Cardiac muscle cell (in vitro differentiated cells and primary cell): ENCODE data around the gene GARS1. TPM values are rescaled to one million over a fixed set of nuclear protein-coding genes. Genes with fewer than 3 reads are reported as not detected.
A peak's percentile ranks its signal among the peaks of the same experiment; 100 is the strongest.

Source experiments
- DNase-seq, 2 donors: peaks; one replicate each; pipeline versions ENCODE4 v3.0.0 to v3.0.0-alpha.2; 2010 to 2017; ENCODE audit warnings: low read depth in 1 of 2, low spot score in 1 of 2
- H3K27ac ChIP-seq: fragments of 200-600 bp; sonication (generic); 2 replicates; pipeline ENCODE4 v1.5.1; 2016
- H3K27me3 ChIP-seq: fragments of 200-600 bp; sonication (generic); 2 replicates; pipeline ENCODE4 v1.6.0; 2016; ENCODE audit warnings: control low read depth
- H3K36me3 ChIP-seq: fragments of 200-600 bp; sonication (generic); 2 replicates; pipeline ENCODE4 v1.5.1; 2016; ENCODE audit warnings: control low read depth
- H3K4me1 ChIP-seq: fragments of 200-600 bp; sonication (generic); 2 replicates; pipeline ENCODE4 v1.8.1; 2017; ENCODE audit warnings: low read depth, mild to moderate bottlenecking, mixed run types
- H3K4me3 ChIP-seq: fragments of 200-600 bp; sonication (generic); 2 replicates; pipeline ENCODE4 v1.5.1; 2016; ENCODE audit warnings: mild to moderate bottlenecking
- H3K9me3 ChIP-seq: fragments of 200-600 bp; sonication (generic); 2 replicates; pipeline ENCODE4 v1.5.1; 2017; ENCODE audit warnings: low read depth, mild to moderate bottlenecking, control low read depth
- polyA plus RNA-seq: library from polyadenylated mRNA; unstranded; fragments of >200 nt; fragmentation: Nextera tagmentation; extraction: Ambion mirVana; gene quantifications from 2 replicates; pipeline ENCODE4 v1.2.1, GENCODE V29; 2016
- total RNA-seq: library from RNA; depleted of rRNA; stranded (reverse); fragments of >200 nt; gene quantifications from 2 replicates; pipeline ENCODE4 v1.2.3, GENCODE V29; 2016
- TF ChIP-seq, protein P1 (sequence below): IDR thresholded peaks from 2 replicates; pipeline ENCODE4 v1.5.1; 2012; ENCODE audit warnings: low read depth, mild to moderate bottlenecking, low read length

The GARS1 gene
- total and polyA plus RNA-seq, 2 experiments from 2014 or later: 77.3 to 82.9 TPM

DNA sequence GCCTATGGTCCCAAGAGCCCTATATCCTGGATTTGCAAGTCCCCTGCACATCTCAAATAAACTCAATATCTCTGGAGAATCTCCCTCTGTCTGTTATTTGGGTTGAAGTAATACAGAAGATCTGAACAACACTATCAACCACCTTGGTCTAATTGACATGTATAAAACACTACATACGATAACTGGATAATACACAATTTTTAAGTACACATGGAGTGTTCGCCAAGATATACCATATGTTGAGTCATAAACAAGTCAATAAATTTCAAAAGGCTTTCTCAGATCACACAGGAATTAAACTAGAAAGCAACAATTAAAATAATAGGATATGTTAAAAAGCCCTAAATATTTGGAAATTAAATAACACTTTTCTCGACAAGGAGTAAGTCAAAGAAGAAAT, 5.6 kb upstream of the GARS1 start:
- no peak overlapping the region for H3K4me3 ChIP-seq
- H3K4me1 ChIP-seq: no peaks in the 10 kb centered on the region
- H3K27ac ChIP-seq: no peak overlapping the region
- no peaks in the 10 kb centered on the region for H3K27me3 ChIP-seq
- TF ChIP-seq, protein P1, sequence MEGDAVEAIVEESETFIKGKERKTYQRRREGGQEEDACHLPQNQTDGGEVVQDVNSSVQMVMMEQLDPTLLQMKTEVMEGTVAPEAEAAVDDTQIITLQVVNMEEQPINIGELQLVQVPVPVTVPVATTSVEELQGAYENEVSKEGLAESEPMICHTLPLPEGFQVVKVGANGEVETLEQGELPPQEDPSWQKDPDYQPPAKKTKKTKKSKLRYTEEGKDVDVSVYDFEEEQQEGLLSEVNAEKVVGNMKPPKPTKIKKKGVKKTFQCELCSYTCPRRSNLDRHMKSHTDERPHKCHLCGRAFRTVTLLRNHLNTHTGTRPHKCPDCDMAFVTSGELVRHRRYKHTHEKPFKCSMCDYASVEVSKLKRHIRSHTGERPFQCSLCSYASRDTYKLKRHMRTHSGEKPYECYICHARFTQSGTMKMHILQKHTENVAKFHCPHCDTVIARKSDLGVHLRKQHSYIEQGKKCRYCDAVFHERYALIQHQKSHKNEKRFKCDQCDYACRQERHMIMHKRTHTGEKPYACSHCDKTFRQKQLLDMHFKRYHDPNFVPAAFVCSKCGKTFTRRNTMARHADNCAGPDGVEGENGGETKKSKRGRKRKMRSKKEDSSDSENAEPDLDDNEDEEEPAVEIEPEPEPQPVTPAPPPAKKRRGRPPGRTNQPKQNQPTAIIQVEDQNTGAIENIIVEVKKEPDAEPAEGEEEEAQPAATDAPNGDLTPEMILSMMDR: no peak
- no peak for DNase-seq
- H3K36me3 ChIP-seq: peaks cover 4% of the 10 kb centered on the region
- H3K9me3 ChIP-seq: no peaks in the 10 kb centered on the region

DNA sequence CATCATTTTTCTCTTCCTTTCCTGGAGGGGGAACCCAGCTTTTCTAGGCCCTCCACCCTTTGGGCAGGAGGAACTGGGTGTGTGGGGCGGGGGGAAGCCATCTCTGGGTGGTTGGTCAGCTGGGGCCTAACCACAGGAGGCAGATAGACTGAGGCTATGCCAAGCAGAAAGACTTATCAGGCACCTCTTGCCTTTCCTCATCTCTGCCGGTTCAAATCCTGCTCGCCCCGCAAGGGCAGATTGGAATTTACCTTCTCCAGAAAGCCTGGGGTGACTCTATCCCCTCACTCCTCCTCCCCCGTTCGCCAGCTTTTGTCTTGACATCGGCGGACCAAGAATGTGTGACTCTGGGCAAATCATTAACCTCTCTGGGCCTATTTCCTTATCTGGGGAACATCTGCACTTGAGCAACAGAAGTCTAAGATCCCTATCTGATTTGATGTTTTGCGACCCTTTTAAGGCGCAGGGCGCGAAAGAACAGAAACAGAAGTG, 584 bp upstream of the GARS1 start:
- TF ChIP-seq, protein P1: no peak
- Histone ChIP-seq H3K4me3 (peak overlapping the region; percentile 90), H3K27ac (peak overlapping the region; percentile 97), H3K4me1 (peaks cover 12% of the 10 kb centered on the region), H3K27me3 (no peaks in the 10 kb centered on the region), H3K9me3 (no peaks in the 10 kb centered on the region), H3K36me3 (peaks cover 1% of the 10 kb centered on the region)
- DNase-seq: peak in 1 of 2 donors; percentile 40

DNA sequence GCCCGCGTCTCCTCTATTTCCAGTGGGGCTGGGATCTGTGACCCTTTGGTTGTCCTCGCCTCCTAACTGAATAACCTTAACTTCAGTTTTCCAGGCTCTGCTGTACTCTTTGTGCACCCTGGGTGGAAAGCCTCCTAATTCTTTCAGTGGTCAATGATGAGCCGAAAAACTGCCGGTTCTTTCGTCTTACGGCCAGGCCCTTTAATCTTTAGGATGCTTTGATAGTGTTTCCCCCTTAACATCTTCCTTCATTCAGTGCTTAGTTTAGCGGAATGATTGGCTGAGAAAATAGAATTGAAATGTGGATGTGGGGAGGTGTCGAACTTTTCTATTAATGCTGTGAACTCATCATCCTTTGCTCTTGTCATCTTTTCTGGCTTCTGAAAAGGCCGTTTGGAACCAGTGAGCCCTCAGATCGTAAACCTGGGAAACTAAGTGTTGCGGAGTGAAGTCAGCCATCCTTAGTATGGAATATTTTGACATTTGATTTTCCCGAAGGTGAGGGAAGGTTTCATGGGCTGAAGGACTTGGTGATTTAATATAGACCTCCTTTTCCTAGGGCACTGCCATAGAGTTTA, 847 bp downstream of the GARS1 start:
- peaks cover 14% of the 10 kb centered on the region for H3K36me3 ChIP-seq
- peak overlapping the region; percentile 90 for H3K4me3 ChIP-seq
- H3K4me1 ChIP-seq: peaks cover 12% of the 10 kb centered on the region
- no peaks in the 10 kb centered on the region for H3K27me3 ChIP-seq
- DNase-seq: peak in 1 of 2 donors; percentile 14
- no peaks in the 10 kb centered on the region for H3K9me3 ChIP-seq
- peak overlapping the region; percentile 97 for H3K27ac ChIP-seq
- TF ChIP-seq, protein P1: no peak

DNA sequence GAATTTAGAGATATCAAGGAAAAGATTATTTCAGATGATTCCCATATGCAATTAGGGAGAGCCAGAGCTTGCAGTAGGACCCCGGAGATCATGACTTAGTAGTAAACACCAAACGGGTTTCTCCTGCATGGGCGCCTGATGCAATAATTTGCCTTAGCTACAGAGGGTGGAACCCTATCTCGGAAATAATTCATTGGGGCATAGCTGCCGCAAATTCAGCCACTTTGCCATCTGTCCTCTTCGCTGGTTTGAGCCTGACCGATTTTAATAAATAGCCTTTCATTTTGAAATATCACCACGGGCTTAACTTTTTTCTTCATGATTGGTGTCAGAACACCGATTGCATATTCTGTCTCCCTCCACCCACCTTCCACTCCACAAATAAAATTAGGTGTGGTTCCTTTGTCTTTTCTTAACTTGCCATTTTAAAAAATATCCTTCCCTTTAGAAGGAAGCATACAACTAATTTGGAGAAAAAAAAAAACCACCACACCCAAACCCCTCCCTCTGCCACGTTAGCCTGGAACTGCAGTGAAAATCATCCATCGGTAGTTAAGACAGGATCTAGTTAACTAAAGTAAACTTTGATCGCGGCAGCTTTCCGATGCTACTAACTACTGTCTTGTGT, 1.4 kb downstream of the GARS1 start:
- TF ChIP-seq, protein P1: no peak
- peaks cover 12% of the 10 kb centered on the region for H3K4me1 ChIP-seq
- H3K27ac ChIP-seq: no peak overlapping the region
- DNase-seq: peak in 1 of 2 donors; percentile 55
- no peaks in the 10 kb centered on the region for H3K27me3 ChIP-seq
- peak overlapping the region; percentile 90 for H3K4me3 ChIP-seq
- peaks cover 20% of the 10 kb centered on the region for H3K36me3 ChIP-seq
- no peaks in the 10 kb centered on the region for H3K9me3 ChIP-seq

DNA sequence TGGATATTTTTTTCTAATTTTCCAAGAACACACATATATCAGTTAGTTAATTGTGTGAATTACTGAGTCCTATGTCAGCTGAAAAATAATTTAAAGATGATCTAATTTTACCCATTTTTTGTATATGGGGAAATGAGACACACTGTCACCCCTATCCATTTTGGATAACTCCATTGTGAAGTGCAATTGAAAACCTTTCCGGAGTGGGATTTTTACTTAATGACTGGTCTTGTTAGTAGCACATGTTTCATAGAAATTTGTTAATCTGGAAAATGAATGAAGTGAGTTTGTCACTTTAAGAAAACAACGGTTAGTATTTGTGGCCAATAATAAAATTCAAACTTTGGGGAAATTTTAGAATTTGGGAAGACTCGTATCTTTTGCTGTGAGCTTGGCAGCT, 2.0 kb downstream of the GARS1 start:
- no peak for DNase-seq
- no peaks in the 10 kb centered on the region for H3K27me3 ChIP-seq
- no peak overlapping the region for H3K27ac ChIP-seq
- H3K36me3 ChIP-seq: peaks cover 24% of the 10 kb centered on the region
- TF ChIP-seq, protein P1: no peak
- H3K9me3 ChIP-seq: no peaks in the 10 kb centered on the region
- H3K4me1 ChIP-seq: peaks cover 12% of the 10 kb centered on the region
- H3K4me3 ChIP-seq: peak overlapping the region; percentile 90
